GM12892 (cell line): ENCODE data around the gene CX3CR1.

Experiments used
- POLR2A ChIP-seq: IDR thresholded peaks from 2 replicates; pipeline ENCODE4 v1.6.1; 2011; ENCODE audit warnings: low read depth, low read length, control low read depth
- POLR2AphosphoS5 ChIP-seq: IDR thresholded peaks from 2 replicates; pipeline ENCODE4 v1.6.1; 2011; ENCODE audit warnings: low read depth, low read length, control low read depth

DNA sequence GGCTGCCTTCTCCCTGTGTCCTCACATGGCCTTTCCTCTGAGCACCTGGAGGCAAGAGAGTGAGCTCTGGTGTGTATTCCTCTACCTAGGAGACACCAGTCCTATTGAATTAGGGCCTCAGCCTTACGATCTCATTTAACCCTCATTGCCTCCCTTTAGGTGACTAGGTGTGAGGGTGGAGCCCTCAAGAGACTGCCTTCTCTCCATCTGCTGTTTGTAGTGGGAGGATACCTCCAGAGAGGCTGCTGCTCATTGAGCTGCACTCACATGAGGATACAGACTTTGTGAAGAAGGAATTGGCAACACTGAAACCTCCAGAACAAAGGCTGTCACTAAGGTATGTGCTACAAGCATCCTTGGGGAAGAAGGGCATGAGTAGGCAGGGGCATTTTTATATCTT, 49.7 kb upstream of the CX3CR1 start, which contains the start of gene CCR8:
- TF ChIP-seq POLR2AphosphoS5 = 0 out of 2 replicates have a peak, but pooled peaks have one; percentile 30
- TF ChIP-seq POLR2A = no peak
